Vagina (tissue), 2 donors: Measurements from ENCODE around the gene PCDHGA1. TPM values are rescaled to one million over a fixed set of nuclear protein-coding genes. Genes with fewer than 3 reads are reported as not detected.

ENCODE experiments used
- DNase-seq, 2 donors: peaks; one replicate each; pipeline ENCODE4 v3.0.0-alpha.2; 2017; ENCODE audit errors: extremely low spot score in 2 of 2
- H3K27ac ChIP-seq: fragments of 200-600 bp; sonication (generic); one replicate; pipeline ENCODE4 v1.5.1; 2019
- H3K27me3 ChIP-seq: fragments of 200-600 bp; sonication (generic); one replicate; pipeline ENCODE4 v1.5.1; 2019
- H3K36me3 ChIP-seq, 2 donors: fragments of 200-600 bp; sonication (generic); one replicate each; pipeline ENCODE4 v1.5.1; 2017 to 2019
- H3K4me1 ChIP-seq: fragments of 200-600 bp; sonication (generic); one replicate; pipeline ENCODE4 v1.5.1; 2019
- H3K4me3 ChIP-seq, 2 donors: fragments of 200-600 bp; sonication (generic); 1 replicate in 1 of 2; 2 replicates in 1 of 2; pipeline ENCODE4 v1.5.1; 2016 to 2019
- H3K9me3 ChIP-seq: fragments of 200-600 bp; sonication (generic); one replicate; pipeline ENCODE4 v1.5.1; 2019
- POLR2A ChIP-seq, 2 donors: fragments of 450-650 bp; IDR thresholded peaks; one replicate each; pipeline ENCODE4 v1.6.1; 2017; ENCODE audit warnings: antibody characterized with exemption in 2 of 2, mild to moderate bottlenecking in 2 of 2, moderate library complexity in 2 of 2
- POLR2AphosphoS5 ChIP-seq, 2 donors: sonication (generic); formaldehyde crosslinking; IDR thresholded peaks; one replicate each; pipeline ENCODE4 v1.9.0; 2017; ENCODE audit warnings: antibody characterized with exemption in 2 of 2, mild to moderate bottlenecking in 2 of 2, low read depth in 1 of 2; ENCODE audit not compliant: insufficient read depth in 1 of 2
- intact Hi-C: fragments of 100-400 bp; cut with DNase I; formaldehyde crosslinking; loops from one replicate; pipeline ENCODE4 v1.15.1; 2023
- total RNA-seq: library from RNA; depleted of rRNA; stranded (reverse); fragments of >200 nt; gene quantifications from one replicate; pipeline ENCODE4 v1.2.3, GENCODE V29; 2016
- TF ChIP-seq, protein P1 (sequence below), 3 experiments: fragments of 450-650 bp in 2 of 3; fragments of 200-600 bp in 1 of 3; sonication (generic) in 1 of 3; IDR thresholded peaks; one replicate each; pipeline ENCODE4 v1.5.1; 2017 to 2019; ENCODE audit warnings: antibody characterized with exemption in 3 of 3, mild to moderate bottlenecking in 2 of 3, moderate library complexity in 2 of 3

Gene PCDHGA1
- total RNA-seq, 1 donor from 2014 or later: not detected

DNA sequence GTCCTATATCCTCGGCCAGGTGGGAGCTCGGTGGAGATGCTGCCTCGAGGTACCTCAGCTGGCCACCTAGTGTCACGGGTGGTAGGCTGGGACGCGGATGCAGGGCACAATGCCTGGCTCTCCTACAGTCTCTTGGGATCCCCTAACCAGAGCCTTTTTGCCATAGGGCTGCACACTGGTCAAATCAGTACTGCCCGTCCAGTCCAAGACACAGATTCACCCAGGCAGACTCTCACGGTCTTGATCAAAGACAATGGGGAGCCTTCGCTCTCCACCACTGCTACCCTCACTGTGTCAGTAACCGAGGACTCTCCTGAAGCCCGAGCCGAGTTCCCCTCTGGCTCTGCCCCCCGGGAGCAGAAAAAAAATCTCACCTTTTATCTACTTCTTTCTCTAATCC is 147.5 kb downstream of the PCDHGA1 start:
- peak overlapping the region; percentile 96 for H3K27ac ChIP-seq
- intact Hi-C loops: loop anchor here (2.0 kb wide), 1 partner anchor 49 kb away; no protein-coding TSS in a partner anchor
- H3K9me3 ChIP-seq: no peaks in the 10 kb centered on the region
- DNase-seq: no peak
- peak overlapping the region; percentile 71 to 76 for H3K4me3 ChIP-seq
- peaks cover 62% of the 10 kb centered on the region for H3K4me1 ChIP-seq
- no peaks in the 10 kb centered on the region for H3K27me3 ChIP-seq
- no peak for TF ChIP-seq POLR2AphosphoS5 (IDR thresholded peaks at IDR 0.05; ENCODE audit: insufficient read depth in 1 of 2, low read depth in 1 of 2)
- TF ChIP-seq, protein P1, sequence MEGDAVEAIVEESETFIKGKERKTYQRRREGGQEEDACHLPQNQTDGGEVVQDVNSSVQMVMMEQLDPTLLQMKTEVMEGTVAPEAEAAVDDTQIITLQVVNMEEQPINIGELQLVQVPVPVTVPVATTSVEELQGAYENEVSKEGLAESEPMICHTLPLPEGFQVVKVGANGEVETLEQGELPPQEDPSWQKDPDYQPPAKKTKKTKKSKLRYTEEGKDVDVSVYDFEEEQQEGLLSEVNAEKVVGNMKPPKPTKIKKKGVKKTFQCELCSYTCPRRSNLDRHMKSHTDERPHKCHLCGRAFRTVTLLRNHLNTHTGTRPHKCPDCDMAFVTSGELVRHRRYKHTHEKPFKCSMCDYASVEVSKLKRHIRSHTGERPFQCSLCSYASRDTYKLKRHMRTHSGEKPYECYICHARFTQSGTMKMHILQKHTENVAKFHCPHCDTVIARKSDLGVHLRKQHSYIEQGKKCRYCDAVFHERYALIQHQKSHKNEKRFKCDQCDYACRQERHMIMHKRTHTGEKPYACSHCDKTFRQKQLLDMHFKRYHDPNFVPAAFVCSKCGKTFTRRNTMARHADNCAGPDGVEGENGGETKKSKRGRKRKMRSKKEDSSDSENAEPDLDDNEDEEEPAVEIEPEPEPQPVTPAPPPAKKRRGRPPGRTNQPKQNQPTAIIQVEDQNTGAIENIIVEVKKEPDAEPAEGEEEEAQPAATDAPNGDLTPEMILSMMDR (IDR thresholded peaks at IDR 0.05): no peak
- TF ChIP-seq POLR2A (IDR thresholded peaks at IDR 0.05): no peak
- peaks cover 0 to 8% of the 10 kb centered on the region in 2 donors for H3K36me3 ChIP-seq

DNA sequence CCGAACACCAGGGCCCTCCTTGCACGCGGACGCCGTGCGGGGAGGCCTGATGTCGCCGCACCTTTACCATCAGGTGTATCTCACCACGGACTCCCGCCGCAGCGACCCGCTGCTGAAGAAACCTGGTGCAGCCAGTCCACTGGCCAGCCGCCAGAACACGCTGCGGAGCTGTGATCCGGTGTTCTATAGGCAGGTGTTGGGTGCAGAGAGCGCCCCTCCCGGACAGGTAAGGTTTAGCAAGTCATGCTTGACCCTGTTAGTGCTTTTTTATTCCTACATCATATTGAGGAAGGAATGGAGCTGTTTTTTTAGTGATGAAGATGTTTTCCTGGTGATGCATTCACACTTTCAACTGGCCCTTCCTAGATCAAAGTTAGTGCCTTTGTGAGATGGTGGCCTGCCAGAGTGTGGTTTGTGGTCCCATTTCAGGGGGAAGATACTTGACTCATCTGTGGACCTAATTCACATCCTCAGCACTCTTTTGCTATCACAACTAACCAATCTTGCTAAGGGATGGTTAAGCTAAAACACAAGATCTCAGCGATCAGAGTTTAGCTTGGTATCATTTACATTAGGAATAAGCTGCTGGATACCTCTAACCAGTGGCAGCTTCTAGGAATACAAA is 148.1 kb downstream of the PCDHGA1 start:
- Histone ChIP-seq H3K27me3 (no peaks in the 10 kb centered on the region), H3K4me1 (peaks cover 68% of the 10 kb centered on the region), H3K9me3 (no peaks in the 10 kb centered on the region), H3K36me3 (peaks cover 0 to 8% of the 10 kb centered on the region in 2 donors), H3K4me3 (peak overlapping the region; percentile 71 to 76), H3K27ac (peak overlapping the region; percentile 96)
- TF ChIP-seq POLR2AphosphoS5 (IDR thresholded peaks at IDR 0.05; ENCODE audit: insufficient read depth in 1 of 2, low read depth in 1 of 2): no peak
- TF ChIP-seq, protein P1 (IDR thresholded peaks at IDR 0.05): peak in 1 of 3 experiments; percentile 14
- no peak for DNase-seq
- intact Hi-C loops: no loop called here

DNA sequence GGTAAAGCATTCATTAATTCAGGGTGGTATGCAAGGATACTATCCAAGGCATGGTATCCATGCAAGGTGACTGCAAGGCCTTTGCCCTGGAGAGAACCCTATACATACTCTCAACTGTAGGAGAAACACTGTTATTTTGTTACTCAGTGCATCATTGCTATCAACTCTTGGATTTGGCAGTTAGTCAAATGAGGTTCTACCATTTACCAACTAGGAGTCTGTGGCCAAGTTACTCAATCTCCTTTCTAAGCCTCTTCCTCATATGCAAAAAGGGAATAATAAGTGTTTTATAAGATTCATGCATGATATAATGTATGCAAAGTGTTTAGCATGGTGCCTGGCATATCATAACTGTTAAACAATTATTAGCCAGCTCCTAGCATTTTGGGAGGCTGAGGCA is 149.5 kb downstream of the PCDHGA1 start:
- Histone ChIP-seq H3K9me3 (no peaks in the 10 kb centered on the region), H3K4me3 (peak overlapping the region in 1 of 2 donors; percentile 23), H3K4me1 (peaks cover 82% of the 10 kb centered on the region), H3K27ac (no peak overlapping the region), H3K27me3 (no peaks in the 10 kb centered on the region), H3K36me3 (peaks cover 0 to 8% of the 10 kb centered on the region in 2 donors)
- DNase-seq: no peak
- TF ChIP-seq POLR2AphosphoS5 (IDR thresholded peaks at IDR 0.05; ENCODE audit: insufficient read depth in 1 of 2, low read depth in 1 of 2): no peak
- TF ChIP-seq POLR2A (IDR thresholded peaks at IDR 0.05): no peak
- TF ChIP-seq, protein P1 (IDR thresholded peaks at IDR 0.05): no peak
- intact Hi-C loops: no loop called here

DNA sequence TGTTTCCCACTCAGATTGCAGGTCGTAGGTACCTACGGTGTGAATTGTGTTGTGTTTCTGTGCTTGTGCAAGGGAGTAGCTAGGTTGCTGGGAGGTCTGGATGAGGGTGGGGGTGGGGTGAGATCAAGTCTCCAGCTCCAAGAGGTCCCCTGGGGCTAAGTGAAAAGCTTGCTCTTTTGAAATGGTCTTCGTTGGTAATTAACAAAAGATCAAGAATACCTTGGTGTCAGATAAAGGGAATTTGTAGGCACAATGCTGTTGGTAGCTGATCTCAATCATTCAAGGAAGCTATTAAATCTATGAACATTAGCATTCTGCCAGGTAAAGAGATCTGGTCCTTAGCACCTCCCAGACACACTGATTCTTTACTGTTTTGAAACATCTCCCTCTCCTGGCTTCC is 153.6 kb downstream of the PCDHGA1 start:
- peak overlapping the region; percentile 63 for H3K27ac ChIP-seq
- TF ChIP-seq POLR2AphosphoS5 (IDR thresholded peaks at IDR 0.05; ENCODE audit: insufficient read depth in 1 of 2, low read depth in 1 of 2) (no peak), POLR2A (IDR thresholded peaks at IDR 0.05) (no peak)
- TF ChIP-seq, protein P1 (IDR thresholded peaks at IDR 0.05): no peak
- no peak overlapping the region for H3K4me3 ChIP-seq
- peaks cover 0 to 12% of the 10 kb centered on the region in 2 donors for H3K36me3 ChIP-seq
- intact Hi-C loops: no loop called here
- no peak for DNase-seq
- H3K4me1 ChIP-seq: peaks cover 79% of the 10 kb centered on the region
- H3K27me3 ChIP-seq: no peaks in the 10 kb centered on the region
- H3K9me3 ChIP-seq: no peaks in the 10 kb centered on the region

DNA sequence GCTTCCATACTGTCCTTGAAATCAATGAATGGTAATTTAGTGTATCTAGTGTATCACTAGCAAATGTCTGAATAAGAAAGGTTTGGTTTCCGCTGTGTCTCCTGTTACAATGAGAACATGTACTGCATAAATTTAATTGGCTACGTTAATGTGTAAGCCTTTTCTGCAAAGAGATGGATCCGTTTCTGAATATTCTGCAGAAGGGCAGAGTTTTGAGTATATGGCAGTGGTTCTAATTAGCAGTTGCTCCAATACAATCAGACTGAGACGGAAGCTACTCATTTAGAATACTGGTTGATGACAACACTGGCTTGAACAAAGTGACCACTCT is 154.0 kb downstream of the PCDHGA1 start:
- H3K36me3 ChIP-seq: peaks cover 0 to 12% of the 10 kb centered on the region in 2 donors
- H3K27ac ChIP-seq: peak overlapping the region; percentile 63
- peak overlapping the region; percentile 43 to 45 for H3K4me3 ChIP-seq
- H3K9me3 ChIP-seq: no peaks in the 10 kb centered on the region
- H3K27me3 ChIP-seq: no peaks in the 10 kb centered on the region
- intact Hi-C loops: no loop called here
- TF ChIP-seq, protein P1 (IDR thresholded peaks at IDR 0.05): no peak
- no peak for TF ChIP-seq POLR2A (IDR thresholded peaks at IDR 0.05)
- TF ChIP-seq POLR2AphosphoS5 (IDR thresholded peaks at IDR 0.05; ENCODE audit: insufficient read depth in 1 of 2, low read depth in 1 of 2): no peak
- no peak for DNase-seq
- H3K4me1 ChIP-seq: peaks cover 79% of the 10 kb centered on the region
